ENCODE measurements around the gene CD247. TPM values are rescaled to one million over a fixed set of nuclear protein-coding genes. Genes with fewer than 3 reads are reported as not detected.

CD247 gene
- total RNA-seq, 2 experiments from 2014 or later: 105 to 114 TPM

GRCh38 chr1:167510244-167510643 lies 8.1 kb downstream of the CD247 start:
- POLR2A ChIA-PET: interaction anchor here (0.7 to 1.4 kb wide), 2 partner anchors 9 to 16 kb away, joined by 3 to 4 read pairs; no protein-coding TSS in a partner anchor

DNA sequence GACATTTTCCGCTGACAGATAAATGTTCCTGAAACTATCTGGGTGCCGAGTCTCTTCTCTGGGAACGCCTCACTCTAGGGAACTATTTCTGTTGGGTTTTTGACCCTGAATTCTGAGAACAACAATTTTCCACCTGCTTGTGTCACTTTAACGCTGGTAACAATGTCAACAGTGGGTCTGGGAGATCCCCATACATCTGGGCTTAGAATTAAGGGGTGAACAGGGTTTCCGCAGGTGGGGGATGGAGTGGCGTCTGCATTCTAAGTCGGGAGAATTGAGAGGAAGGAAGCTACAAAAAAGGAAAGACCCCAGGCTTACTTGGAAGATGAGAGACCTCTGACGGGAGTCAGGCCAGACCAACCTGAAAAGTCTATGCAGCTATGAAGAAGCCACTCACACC lies 8.7 kb downstream of the CD247 start:
- H3K4me3 Mint-ChIP-seq: peak overlapping the region; percentile 8
- H3K27ac Mint-ChIP-seq: peak overlapping the region; percentile 23
- peaks cover 46% of the 10 kb centered on the region for H3K36me3 Mint-ChIP-seq
- no peak for DNase-seq
- ChIA-PET CTCF (interaction anchor here (0.9 kb wide), 1 partner anchor 25 kb away, joined by 3 read pairs; no protein-coding TSS in a partner anchor), POLR2A (interaction anchor here (1.4 kb wide), 1 partner anchor 15 kb away, joined by 3 read pairs; no protein-coding TSS in a partner anchor)
- no peaks in the 10 kb centered on the region for H3K27me3 Mint-ChIP-seq
- H3K9me3 Mint-ChIP-seq: no peaks in the 10 kb centered on the region
- intact Hi-C loops (cut with micrococcal nuclease): no loop called here
- H3K4me1 Mint-ChIP-seq (ENCODE audit: low read depth): peaks cover 84% of the 10 kb centered on the region

More at GRCh38 chr1:167510244-167510643, 8.1 kb downstream of the CD247 start:
- Mint-ChIP-seq H3K27me3 (no peaks in the 10 kb centered on the region), H3K27ac (peak overlapping the region; percentile 23), H3K9me3 (no peaks in the 10 kb centered on the region), H3K4me3 (peak overlapping the region; percentile 8), H3K4me1 (ENCODE audit: low read depth) (peaks cover 79% of the 10 kb centered on the region), H3K36me3 (peaks cover 50% of the 10 kb centered on the region)
- no peak for DNase-seq
- intact Hi-C loops (cut with micrococcal nuclease): loop anchor here (1.0 kb wide), 1 partner anchor 8 kb away; no protein-coding TSS in a partner anchor
- CTCF ChIA-PET: interaction anchor here (0.9 to 1.4 kb wide), 2 partner anchors 24 to 63 kb away, joined by 3 to 4 read pairs; no protein-coding TSS in a partner anchor

DNA sequence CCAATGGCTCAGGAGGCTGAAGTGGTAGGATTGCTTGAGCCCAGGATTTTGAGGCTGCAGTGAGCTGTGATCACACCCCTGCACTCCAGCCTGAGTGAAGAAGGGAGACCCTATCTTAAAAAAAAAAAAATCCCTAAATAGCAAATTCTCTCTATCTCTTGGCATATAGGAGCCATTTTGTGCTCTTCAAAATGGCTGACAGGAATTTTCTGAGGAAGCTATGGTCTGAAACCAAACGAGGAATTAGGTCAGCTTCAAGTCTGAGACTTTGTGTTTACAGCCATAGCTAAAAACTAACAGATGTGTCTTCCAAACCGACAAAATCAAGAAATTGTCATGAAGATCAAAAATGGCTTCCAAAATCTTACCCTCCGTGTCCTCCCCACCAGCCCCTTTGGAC lies 10.6 kb downstream of the CD247 start:
- POLR2A ChIA-PET: interaction anchor here (0.9 to 1.5 kb wide), 2 partner anchors 10 to 20 kb away, joined by 3 to 16 read pairs; partner anchors contain the start of gene CD247
- H3K4me1 Mint-ChIP-seq (ENCODE audit: low read depth): peaks cover 91% of the 10 kb centered on the region
- intact Hi-C loops (cut with micrococcal nuclease): no loop called here
- no peak overlapping the region for H3K4me3 Mint-ChIP-seq
- H3K27ac Mint-ChIP-seq: no peak overlapping the region
- H3K27me3 Mint-ChIP-seq: no peaks in the 10 kb centered on the region
- H3K9me3 Mint-ChIP-seq: no peaks in the 10 kb centered on the region
- DNase-seq: no peak
- CTCF ChIA-PET: interaction anchor here (0.8 to 1.4 kb wide), 6 partner anchors 8 to 57 kb away, joined by 3 to 6 read pairs (median 4); partner anchors contain the start of gene CD247
- H3K36me3 Mint-ChIP-seq: peaks cover 48% of the 10 kb centered on the region

GRCh38 chr1:167504467-167504827 lies 13.9 kb downstream of the CD247 start:
- H3K4me3 Mint-ChIP-seq: no peak overlapping the region
- H3K36me3 Mint-ChIP-seq: peaks cover 29% of the 10 kb centered on the region
- H3K27ac Mint-ChIP-seq: peak overlapping the region; percentile 16
- no peak for DNase-seq
- no peaks in the 10 kb centered on the region for H3K27me3 Mint-ChIP-seq
- ChIA-PET CTCF (interaction anchor here (2.0 kb wide), 1 partner anchor 29 kb away, joined by 5 read pairs; no protein-coding TSS in a partner anchor), POLR2A (interaction anchor here (2.5 kb wide), 1 partner anchor 12 kb away, joined by 8 read pairs; no protein-coding TSS in a partner anchor)
- H3K4me1 Mint-ChIP-seq (ENCODE audit: low read depth): peaks cover 93% of the 10 kb centered on the region
- no peaks in the 10 kb centered on the region for H3K9me3 Mint-ChIP-seq
- intact Hi-C loops (cut with micrococcal nuclease): loop anchor here (5.0 kb wide), 1 partner anchor 282 kb away; the partner anchor contains the start of gene POU2F1

DNA sequence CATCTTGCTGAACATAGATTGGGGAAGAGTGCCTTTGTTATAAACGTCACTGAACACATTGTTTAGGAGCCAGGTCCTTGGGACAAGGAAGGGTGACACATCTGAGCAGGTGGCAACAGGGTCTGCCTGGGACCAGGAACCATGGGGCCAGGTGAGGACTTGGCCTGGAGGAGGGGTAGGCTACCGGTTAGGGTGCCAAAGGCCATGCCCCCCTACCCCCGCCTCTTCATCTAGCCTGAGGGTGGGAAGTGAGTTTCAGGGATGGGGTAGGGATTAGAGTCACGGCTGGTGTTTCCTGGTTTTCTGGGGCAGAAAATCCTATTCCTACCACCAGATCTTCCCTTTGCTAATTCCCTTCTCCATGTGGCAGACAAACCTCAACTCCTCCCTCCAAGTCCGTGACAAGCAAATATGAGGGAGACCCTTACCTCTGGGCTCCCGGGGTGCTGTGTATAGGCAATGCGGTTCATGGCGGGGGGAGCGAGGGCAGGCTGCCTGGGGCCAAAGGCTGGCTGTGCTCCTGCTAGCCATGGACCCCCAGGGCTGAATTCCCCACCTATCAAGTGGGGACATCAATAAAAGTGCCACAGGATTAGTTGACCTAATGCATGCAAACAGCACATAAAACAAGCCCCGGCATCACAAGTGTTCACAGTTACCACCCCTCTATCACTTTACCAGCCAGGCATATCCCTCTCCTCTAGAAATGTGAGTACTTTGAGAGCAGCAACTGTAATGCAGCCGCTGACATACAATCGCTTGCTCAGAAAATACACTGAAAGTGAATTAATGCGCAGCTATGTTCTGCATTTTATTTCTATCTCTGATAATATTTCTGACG lies 14.5 kb downstream of the CD247 start:
- CTCF ChIA-PET: interaction anchor here (4.8 kb wide), 1 partner anchor 12 kb away, joined by 60 read pairs; the partner anchor contains the start of gene CD247
- intact Hi-C loops (cut with micrococcal nuclease): loop anchor here (5.0 kb wide), 1 partner anchor 282 kb away; the partner anchor contains the start of gene POU2F1
- H3K36me3 Mint-ChIP-seq: peaks cover 25% of the 10 kb centered on the region

DNA sequence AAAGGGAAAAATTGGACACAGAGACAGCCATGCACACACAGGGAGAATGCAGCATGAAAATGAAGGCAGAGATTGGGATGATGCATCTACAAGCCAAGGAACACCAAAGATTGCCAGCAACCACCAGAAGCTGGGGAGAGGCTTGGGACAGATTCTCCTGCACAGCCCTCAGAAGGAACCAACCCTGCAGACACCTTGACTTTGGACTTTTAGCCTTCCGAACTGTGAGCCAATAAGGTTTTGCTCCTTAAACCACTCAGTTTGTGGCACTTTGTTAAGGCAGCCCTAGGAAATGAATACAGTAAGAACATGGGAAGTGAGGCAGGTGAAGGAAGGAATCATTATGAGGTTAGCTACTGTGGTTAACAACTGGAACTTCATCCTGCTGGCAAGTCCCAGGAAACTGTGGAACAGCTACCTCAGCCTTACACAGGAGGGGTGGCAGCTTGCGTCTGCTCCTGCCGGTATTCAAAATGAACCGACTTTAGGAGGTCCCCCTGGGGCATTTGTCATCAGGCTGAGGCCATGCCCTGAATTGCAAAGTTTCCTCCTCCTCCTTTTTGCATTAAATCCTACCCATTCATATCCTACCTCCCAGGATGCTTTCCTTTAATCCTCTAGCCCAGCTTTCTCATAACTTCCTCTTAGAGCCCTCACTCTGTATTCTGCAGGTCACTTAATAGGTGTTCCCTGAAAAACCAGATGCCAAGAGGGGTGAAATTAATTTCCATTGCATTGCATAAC lies 15.4 kb downstream of the CD247 start:
- no peak for DNase-seq
- no peak overlapping the region for H3K4me3 Mint-ChIP-seq

More for the DNA sequence above, 14.5 kb downstream of the CD247 start:
- DNase-seq: no peak
- POLR2A ChIA-PET: interaction anchor here (1.2 to 2.5 kb wide), 2 partner anchors 13 to 49 kb away, joined by 4 to 8 read pairs; no protein-coding TSS in a partner anchor
- Mint-ChIP-seq H3K4me3 (no peak overlapping the region), H3K4me1 (ENCODE audit: low read depth) (peaks cover 95% of the 10 kb centered on the region), H3K9me3 (no peaks in the 10 kb centered on the region), H3K27ac (peak overlapping the region; percentile 16), H3K27me3 (no peaks in the 10 kb centered on the region)

DNA sequence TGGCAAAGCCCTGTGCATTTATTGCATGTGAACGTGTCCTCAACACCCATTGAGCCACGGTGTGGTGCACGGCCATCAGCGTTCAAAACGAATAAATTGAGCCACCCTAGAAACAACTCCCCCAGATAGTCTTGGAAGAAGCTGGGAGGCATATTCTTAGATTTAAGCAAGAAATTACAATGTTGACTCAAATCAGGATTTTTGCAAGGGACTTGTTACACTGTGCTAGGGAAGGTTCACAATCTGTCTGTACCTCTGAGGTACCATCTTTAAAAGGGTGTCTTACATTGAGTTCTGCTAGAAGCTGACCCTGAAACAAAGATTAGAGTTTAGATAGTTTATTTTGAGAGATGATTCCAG lies 16.2 kb downstream of the CD247 start:
- DNase-seq: no peak
- Mint-ChIP-seq H3K4me1 (ENCODE audit: low read depth) (peaks cover 95% of the 10 kb centered on the region), H3K27ac (peak overlapping the region; percentile 75), H3K36me3 (peaks cover 20% of the 10 kb centered on the region), H3K4me3 (peak overlapping the region; percentile 60), H3K27me3 (no peaks in the 10 kb centered on the region), H3K9me3 (no peaks in the 10 kb centered on the region)
- CTCF ChIA-PET: interaction anchor here (0.9 to 5.9 kb wide), 6 partner anchors 9 to 61 kb away, joined by 3 to 60 read pairs (median 13); partner anchors contain the start of gene CD247
- intact Hi-C loops (cut with micrococcal nuclease): loop anchor here (1.0 to 5.0 kb wide), 2 partner anchors 8 to 280 kb away; partner anchors contain the start of gene POU2F1
- POLR2A ChIA-PET: interaction anchor here (0.7 to 6.2 kb wide), 7 partner anchors 14 to 282 kb away, joined by 3 to 115 read pairs (median 4); partner anchors contain the start of genes CD247 and POU2F1

More for the DNA sequence above, 15.4 kb downstream of the CD247 start:
- H3K27me3 Mint-ChIP-seq: no peaks in the 10 kb centered on the region
- H3K4me1 Mint-ChIP-seq (ENCODE audit: low read depth): peaks cover 95% of the 10 kb centered on the region
- H3K9me3 Mint-ChIP-seq: no peaks in the 10 kb centered on the region
- H3K27ac Mint-ChIP-seq: no peak overlapping the region
- intact Hi-C loops (cut with micrococcal nuclease): loop anchor here (1.0 to 5.0 kb wide), 2 partner anchors 7 to 281 kb away; partner anchors contain the start of gene POU2F1
- ChIA-PET POLR2A (interaction anchor here (1.2 to 6.2 kb wide), 4 partner anchors 14 to 282 kb away, joined by 3 to 115 read pairs (median 15); partner anchors contain the start of genes CD247 and POU2F1), CTCF (interaction anchor here (0.9 to 5.9 kb wide), 6 partner anchors 10 to 61 kb away, joined by 3 to 60 read pairs (median 13); partner anchors contain the start of gene CD247)
- H3K36me3 Mint-ChIP-seq: peaks cover 21% of the 10 kb centered on the region

DNA sequence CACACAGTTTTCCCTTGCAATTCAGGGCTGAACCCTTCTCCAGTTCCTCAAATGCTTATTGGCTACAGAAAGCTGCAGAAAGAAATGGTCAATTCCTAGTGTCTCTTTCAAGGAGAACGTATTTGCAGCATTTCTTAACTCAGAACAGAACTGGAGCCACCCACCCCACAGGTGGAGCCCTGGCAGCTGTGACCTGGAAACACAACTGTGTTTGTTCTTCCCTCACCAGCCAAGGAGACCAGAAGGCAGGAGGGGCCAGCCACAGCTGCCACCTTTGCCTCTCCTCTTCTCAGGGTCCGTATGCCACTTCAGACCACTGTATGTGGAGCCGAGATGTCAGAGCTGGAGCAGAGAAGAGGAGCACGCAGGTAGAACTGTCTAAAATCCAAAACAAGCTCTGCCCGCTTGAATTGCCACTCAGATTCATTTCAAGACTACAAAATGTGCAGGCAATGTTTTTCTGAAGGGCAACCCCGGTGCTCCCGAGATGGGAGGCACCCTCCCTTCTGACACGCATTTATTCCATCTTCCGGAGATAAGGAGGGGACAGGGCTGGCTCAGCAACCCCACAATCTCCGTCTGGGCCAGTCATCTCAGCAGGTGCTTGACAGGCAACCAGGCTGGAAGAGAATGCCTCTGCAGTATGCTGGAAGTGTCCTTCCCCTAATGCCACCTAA lies 16.7 kb downstream of the CD247 start:
- H3K4me1 Mint-ChIP-seq (ENCODE audit: low read depth): peaks cover 97% of the 10 kb centered on the region

DNA sequence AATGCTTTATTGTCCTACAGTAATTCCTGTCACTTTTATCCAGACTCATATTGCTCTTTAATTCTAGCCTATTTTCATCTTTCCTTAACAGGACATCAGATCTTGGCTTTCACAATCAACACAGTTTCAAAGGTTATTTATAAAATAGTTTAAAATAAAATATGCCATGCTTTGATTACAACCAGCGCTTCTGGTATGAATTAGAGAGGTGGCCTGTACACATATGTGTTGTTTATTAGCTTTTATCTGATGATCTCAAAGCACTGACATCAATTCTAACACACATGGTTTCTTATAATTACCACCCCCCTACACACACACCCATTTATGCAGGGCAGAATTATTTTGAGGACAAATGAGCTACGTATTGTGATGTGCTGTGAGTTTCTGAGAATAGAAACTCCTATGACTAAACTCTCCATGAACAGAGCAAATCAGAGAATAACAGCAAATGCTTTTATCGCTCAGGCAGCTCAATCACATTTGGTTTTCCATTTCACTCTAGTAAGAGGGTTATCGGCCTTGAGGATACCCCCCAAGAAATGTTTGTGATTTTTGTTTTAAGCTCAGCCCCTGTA lies 18.0 kb downstream of the CD247 start:
- H3K9me3 Mint-ChIP-seq: no peaks in the 10 kb centered on the region
- H3K4me3 Mint-ChIP-seq: peak overlapping the region; percentile 64
- H3K27me3 Mint-ChIP-seq: no peaks in the 10 kb centered on the region
- ChIA-PET CTCF (interaction anchor here (0.8 to 5.9 kb wide), 15 partner anchors 10 to 280 kb away, joined by 3 to 60 read pairs (median 5); partner anchors contain the start of genes CD247 and POU2F1), POLR2A (interaction anchor here (0.9 to 6.2 kb wide), 10 partner anchors 10 to 280 kb away, joined by 3 to 115 read pairs (median 6); partner anchors contain the start of genes CD247 and POU2F1)
- peaks cover 19% of the 10 kb centered on the region for H3K36me3 Mint-ChIP-seq
- H3K4me1 Mint-ChIP-seq (ENCODE audit: low read depth): peaks cover 99% of the 10 kb centered on the region
- DNase-seq: no peak
- peak overlapping the region; percentile 87 for H3K27ac Mint-ChIP-seq
- intact Hi-C loops (cut with micrococcal nuclease): loop anchor here (1.0 to 5.0 kb wide), 3 partner anchors 8 to 278 kb away; partner anchors contain the start of gene POU2F1

More for the DNA sequence above, 16.7 kb downstream of the CD247 start:
- ChIA-PET POLR2A (interaction anchor here (0.6 to 6.2 kb wide), 10 partner anchors 9 to 1298 kb away, joined by 3 to 115 read pairs (median 4); partner anchors contain the start of genes CD247 and POU2F1), CTCF (interaction anchor here (1.0 to 5.9 kb wide), 5 partner anchors 9 to 39 kb away, joined by 3 to 60 read pairs (median 19); partner anchors contain the start of gene CD247)
- DNase-seq: peak; percentile 84
- Mint-ChIP-seq H3K27ac (peak overlapping the region; percentile 75), H3K9me3 (no peaks in the 10 kb centered on the region), H3K4me3 (peak overlapping the region; percentile 60), H3K36me3 (peaks cover 20% of the 10 kb centered on the region), H3K27me3 (no peaks in the 10 kb centered on the region)
- intact Hi-C loops (cut with micrococcal nuclease): loop anchor here (1.0 to 5.0 kb wide), 2 partner anchors 9 to 279 kb away; partner anchors contain the start of gene POU2F1

- H3K27ac Mint-ChIP-seq: peak overlapping the region; percentile 87
- ChIA-PET POLR2A (interaction anchor here (1.3 to 6.2 kb wide), 7 partner anchors 10 to 279 kb away, joined by 4 to 115 read pairs (median 14); partner anchors contain the start of genes CD247 and POU2F1), CTCF (interaction anchor here (0.8 to 5.9 kb wide), 17 partner anchors 10 to 279 kb away, joined by 3 to 60 read pairs (median 5); partner anchors contain the start of genes CD247 and POU2F1)
- H3K4me3 Mint-ChIP-seq: no peak overlapping the region
- peaks cover 99% of the 10 kb centered on the region for H3K4me1 Mint-ChIP-seq (ENCODE audit: low read depth)
- intact Hi-C loops (cut with micrococcal nuclease): loop anchor here (1.0 to 5.0 kb wide), 6 partner anchors 7 to 277 kb away; partner anchors contain the start of gene POU2F1
- DNase-seq: peak; percentile 54
- H3K9me3 Mint-ChIP-seq: no peaks in the 10 kb centered on the region
- peaks cover 22% of the 10 kb centered on the region for H3K36me3 Mint-ChIP-seq
- H3K27me3 Mint-ChIP-seq: no peaks in the 10 kb centered on the region
These were observed 18.6 kb downstream of the CD247 start for GRCh38 chr1:167499664-167500101.

Data from activated CD4-positive, alpha-beta memory T cell treated with anti-CD3 and anti-CD28 coated beads for 36 hours (primary cell).